ENCODE measurements around the gene TSPYL6. TPM values are rescaled to one million over a fixed set of nuclear protein-coding genes. Genes with fewer than 3 reads are reported as not detected.

TSPYL6 gene
- total RNA-seq, 1 donor from 2014 or later = not detected

DNA sequence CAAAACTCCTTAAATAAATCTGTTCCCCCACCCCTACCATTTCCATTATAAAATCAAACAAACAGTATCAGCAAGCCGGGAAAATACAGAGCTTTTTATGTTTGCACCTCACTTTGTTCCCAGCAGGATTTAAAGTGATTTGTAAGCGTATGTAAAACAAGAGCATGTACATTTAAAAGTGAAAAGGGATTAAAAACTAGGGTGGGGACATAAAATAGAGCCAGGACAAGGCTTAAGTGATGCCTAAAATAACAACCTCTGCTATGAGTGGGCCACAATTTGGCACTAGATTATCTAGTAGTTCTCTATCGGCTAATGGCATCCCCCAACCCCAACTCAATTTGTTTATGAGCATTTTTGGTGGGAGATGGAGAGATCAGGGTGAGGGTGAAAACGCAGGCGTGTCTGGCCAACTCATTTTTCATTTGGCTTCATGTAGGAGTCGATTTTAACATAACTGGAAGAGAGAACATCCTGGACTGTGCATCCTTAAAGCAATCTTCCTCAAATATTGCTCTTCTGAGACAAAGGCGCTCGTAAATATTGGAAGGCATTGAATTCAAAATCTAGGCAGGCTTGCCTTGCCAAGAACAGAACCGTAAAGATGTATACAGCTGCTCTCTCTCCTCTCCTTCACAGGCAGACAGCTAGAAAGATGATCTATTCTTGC lies 34.5 kb upstream of the TSPYL6 start:
- peaks cover 12% of the 10 kb centered on the region for H3K27me3 Mint-ChIP-seq (ENCODE audit: unreplicated experiment)
- TF ChIP-seq CTCF (IDR thresholded peaks at IDR 0.05) = no peak
- H3K4me3 Mint-ChIP-seq (ENCODE audit: unreplicated experiment) = no peak overlapping the region
- no peaks in the 10 kb centered on the region for H3K36me3 Mint-ChIP-seq (ENCODE audit: unreplicated experiment)
- H3K9me3 Mint-ChIP-seq (ENCODE audit: unreplicated experiment) = no peaks in the 10 kb centered on the region
- no peaks in the 10 kb centered on the region for H3K4me1 Mint-ChIP-seq (ENCODE audit: unreplicated experiment)
- DNase-seq (ENCODE audit: extremely low spot score, unreplicated experiment) = no peak
- H3K27ac Mint-ChIP-seq (ENCODE audit: unreplicated experiment) = no peak overlapping the region

DNA sequence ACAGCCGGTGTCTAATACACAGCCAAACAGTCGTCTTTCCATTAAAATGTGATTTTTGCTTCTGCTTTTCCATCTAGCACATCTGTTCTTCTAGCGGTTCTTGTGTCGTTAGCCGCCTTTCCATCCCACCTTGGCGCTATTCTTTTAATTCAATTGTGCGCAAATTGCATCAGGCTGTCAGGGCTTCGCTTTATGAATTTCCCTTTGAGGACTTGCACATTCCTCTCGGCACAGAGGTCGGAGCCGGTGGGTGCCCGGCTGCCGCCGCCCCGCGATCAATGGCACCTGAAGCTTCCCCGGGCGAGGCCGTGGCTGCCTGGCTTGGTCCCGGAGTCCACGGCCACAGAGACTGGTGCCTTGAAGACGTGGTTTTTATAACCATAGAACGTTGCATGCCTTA lies 33.9 kb upstream of the TSPYL6 start:
- TF ChIP-seq CTCF (IDR thresholded peaks at IDR 0.05) = no peak
- H3K36me3 Mint-ChIP-seq (ENCODE audit: unreplicated experiment) = no peaks in the 10 kb centered on the region
- H3K27me3 Mint-ChIP-seq (ENCODE audit: unreplicated experiment) = peaks cover 12% of the 10 kb centered on the region

GRCh38 chr2:54287532-54287931 lies 31.5 kb upstream of the TSPYL6 start:
- H3K9me3 Mint-ChIP-seq (ENCODE audit: unreplicated experiment) = no peaks in the 10 kb centered on the region
- no peaks in the 10 kb centered on the region for H3K36me3 Mint-ChIP-seq (ENCODE audit: unreplicated experiment)
- H3K27me3 Mint-ChIP-seq (ENCODE audit: unreplicated experiment) = peaks cover 12% of the 10 kb centered on the region
- H3K4me3 Mint-ChIP-seq (ENCODE audit: unreplicated experiment) = no peak overlapping the region
- no peak overlapping the region for H3K27ac Mint-ChIP-seq (ENCODE audit: unreplicated experiment)
- no peak for TF ChIP-seq CTCF (IDR thresholded peaks at IDR 0.05)
- H3K4me1 Mint-ChIP-seq (ENCODE audit: unreplicated experiment) = no peaks in the 10 kb centered on the region
- DNase-seq (ENCODE audit: extremely low spot score, unreplicated experiment) = no peak

More for the DNA sequence above, 33.9 kb upstream of the TSPYL6 start:
- Mint-ChIP-seq H3K4me1 (ENCODE audit: unreplicated experiment) (no peaks in the 10 kb centered on the region), H3K9me3 (ENCODE audit: unreplicated experiment) (no peaks in the 10 kb centered on the region), H3K27ac (ENCODE audit: unreplicated experiment) (no peak overlapping the region), H3K4me3 (ENCODE audit: unreplicated experiment) (no peak overlapping the region)
- no peak for DNase-seq (ENCODE audit: extremely low spot score, unreplicated experiment)

- Mint-ChIP-seq H3K27ac (ENCODE audit: unreplicated experiment) (no peak overlapping the region), H3K27me3 (ENCODE audit: unreplicated experiment) (peaks cover 10% of the 10 kb centered on the region)
These were observed 29.4 kb upstream of the TSPYL6 start for GRCh38 chr2:54285451-54285850.

GRCh38 chr2:54284826-54285225 lies 28.8 kb upstream of the TSPYL6 start:
- H3K4me3 Mint-ChIP-seq (ENCODE audit: unreplicated experiment) = no peak overlapping the region
- TF ChIP-seq CTCF (IDR thresholded peaks at IDR 0.05) = no peak
- no peaks in the 10 kb centered on the region for H3K9me3 Mint-ChIP-seq (ENCODE audit: unreplicated experiment)
- no peak overlapping the region for H3K27ac Mint-ChIP-seq (ENCODE audit: unreplicated experiment)
- H3K27me3 Mint-ChIP-seq (ENCODE audit: unreplicated experiment) = peaks cover 16% of the 10 kb centered on the region
- no peaks in the 10 kb centered on the region for H3K4me1 Mint-ChIP-seq (ENCODE audit: unreplicated experiment)
- DNase-seq (ENCODE audit: extremely low spot score, unreplicated experiment) = no peak
- peaks cover 3% of the 10 kb centered on the region for H3K36me3 Mint-ChIP-seq (ENCODE audit: unreplicated experiment)

More at GRCh38 chr2:54285451-54285850, 29.4 kb upstream of the TSPYL6 start:
- Mint-ChIP-seq H3K36me3 (ENCODE audit: unreplicated experiment) (peaks cover 3% of the 10 kb centered on the region), H3K4me3 (ENCODE audit: unreplicated experiment) (no peak overlapping the region), H3K9me3 (ENCODE audit: unreplicated experiment) (no peaks in the 10 kb centered on the region), H3K4me1 (ENCODE audit: unreplicated experiment) (no peaks in the 10 kb centered on the region)
- TF ChIP-seq CTCF (IDR thresholded peaks at IDR 0.05) = no peak
- no peak for DNase-seq (ENCODE audit: extremely low spot score, unreplicated experiment)

All from osteocyte (in vitro differentiated cells).